Osteocyte (in vitro differentiated cells): Measurements from ENCODE around the gene TADA1. TPM values are rescaled to one million over a fixed set of nuclear protein-coding genes. Genes with fewer than 3 reads are reported as not detected.

Experiments used
- DNase-seq: peaks from one replicate; pipeline ENCODE4 v3.0.0; 2021; ENCODE audit warnings: mixed read lengths; ENCODE audit not compliant: unreplicated experiment; ENCODE audit errors: extremely low spot score
- H3K27ac Mint-ChIP-seq: one replicate; pipeline ENCODE4 v1.8.0; 2021; ENCODE audit warnings: mild to moderate bottlenecking, mixed read lengths; ENCODE audit not compliant: unreplicated experiment
- H3K27me3 Mint-ChIP-seq: one replicate; pipeline ENCODE4 v1.8.0; 2021; ENCODE audit warnings: mixed read lengths; ENCODE audit not compliant: unreplicated experiment
- H3K36me3 Mint-ChIP-seq: one replicate; pipeline ENCODE4 v1.8.0; 2021; ENCODE audit warnings: mixed read lengths; ENCODE audit not compliant: unreplicated experiment
- H3K4me1 Mint-ChIP-seq: one replicate; pipeline ENCODE4 v1.8.0; 2021; ENCODE audit warnings: mixed read lengths; ENCODE audit not compliant: unreplicated experiment
- H3K4me3 Mint-ChIP-seq: one replicate; pipeline ENCODE4 v1.8.0; 2021; ENCODE audit warnings: mild to moderate bottlenecking, moderate library complexity, mixed read lengths; ENCODE audit not compliant: unreplicated experiment
- H3K9me3 Mint-ChIP-seq: one replicate; pipeline ENCODE4 v1.8.0; 2021; ENCODE audit warnings: mixed read lengths; ENCODE audit not compliant: unreplicated experiment
- total RNA-seq: library from RNA; stranded (reverse); gene quantifications from 2 replicates; pipeline ENCODE4 v1.2.1, GENCODE V29; 2021
- TF ChIP-seq, protein P1 (sequence below): fragments of 200-600 bp; sonication (generic); IDR thresholded peaks from 2 replicates; pipeline ENCODE4 v1.5.0; 2021; ENCODE audit warnings: antibody characterized with exemption, mild to moderate bottlenecking, moderate library complexity

Gene TADA1
- total RNA-seq, 1 donor from 2014 or later: 9.8 TPM

- H3K4me3 Mint-ChIP-seq: no peak overlapping the region
- H3K4me1 Mint-ChIP-seq: peaks cover 2% of the 10 kb centered on the region
- no peak for DNase-seq
- TF ChIP-seq, protein P1, sequence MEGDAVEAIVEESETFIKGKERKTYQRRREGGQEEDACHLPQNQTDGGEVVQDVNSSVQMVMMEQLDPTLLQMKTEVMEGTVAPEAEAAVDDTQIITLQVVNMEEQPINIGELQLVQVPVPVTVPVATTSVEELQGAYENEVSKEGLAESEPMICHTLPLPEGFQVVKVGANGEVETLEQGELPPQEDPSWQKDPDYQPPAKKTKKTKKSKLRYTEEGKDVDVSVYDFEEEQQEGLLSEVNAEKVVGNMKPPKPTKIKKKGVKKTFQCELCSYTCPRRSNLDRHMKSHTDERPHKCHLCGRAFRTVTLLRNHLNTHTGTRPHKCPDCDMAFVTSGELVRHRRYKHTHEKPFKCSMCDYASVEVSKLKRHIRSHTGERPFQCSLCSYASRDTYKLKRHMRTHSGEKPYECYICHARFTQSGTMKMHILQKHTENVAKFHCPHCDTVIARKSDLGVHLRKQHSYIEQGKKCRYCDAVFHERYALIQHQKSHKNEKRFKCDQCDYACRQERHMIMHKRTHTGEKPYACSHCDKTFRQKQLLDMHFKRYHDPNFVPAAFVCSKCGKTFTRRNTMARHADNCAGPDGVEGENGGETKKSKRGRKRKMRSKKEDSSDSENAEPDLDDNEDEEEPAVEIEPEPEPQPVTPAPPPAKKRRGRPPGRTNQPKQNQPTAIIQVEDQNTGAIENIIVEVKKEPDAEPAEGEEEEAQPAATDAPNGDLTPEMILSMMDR: no peak
- no peak overlapping the region for H3K27ac Mint-ChIP-seq
- H3K9me3 Mint-ChIP-seq: peaks cover 4% of the 10 kb centered on the region
- peaks cover 36% of the 10 kb centered on the region for H3K27me3 Mint-ChIP-seq
- no peaks in the 10 kb centered on the region for H3K36me3 Mint-ChIP-seq
These were observed 30.6 kb upstream of the TADA1 start for GRCh38 chr1:166906647-166907046.

- no peaks in the 10 kb centered on the region for H3K9me3 Mint-ChIP-seq
- DNase-seq: no peak
- H3K36me3 Mint-ChIP-seq: no peaks in the 10 kb centered on the region
- H3K27me3 Mint-ChIP-seq: peaks cover 35% of the 10 kb centered on the region
- TF ChIP-seq, protein P1: no peak
- no peak overlapping the region for H3K27ac Mint-ChIP-seq
- H3K4me1 Mint-ChIP-seq: peaks cover 2% of the 10 kb centered on the region
- H3K4me3 Mint-ChIP-seq: no peak overlapping the region
These were observed 29.8 kb upstream of the TADA1 start for GRCh38 chr1:166905900-166906299.

DNA sequence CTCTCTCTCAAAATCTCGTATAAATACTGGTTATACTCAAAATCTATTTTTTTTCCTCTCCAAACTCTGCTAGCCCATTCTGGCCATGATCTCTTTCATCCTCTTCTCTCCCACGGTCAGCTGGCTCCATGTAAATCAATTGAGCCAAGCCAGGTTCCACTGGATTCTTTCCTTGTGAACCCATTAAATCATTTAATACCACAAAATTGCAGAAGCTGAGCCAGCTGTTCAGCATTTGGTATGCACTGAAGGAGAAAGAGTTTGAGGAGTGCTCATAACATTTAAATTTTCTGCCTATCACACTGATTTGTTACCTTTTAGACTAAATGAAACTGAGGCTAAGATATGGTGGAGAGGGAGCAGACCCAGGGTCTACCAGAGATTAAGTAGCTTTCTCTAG lies 29.1 kb upstream of the TADA1 start:
- TF ChIP-seq, protein P1: no peak
- H3K27me3 Mint-ChIP-seq: peaks cover 43% of the 10 kb centered on the region
- H3K36me3 Mint-ChIP-seq: no peaks in the 10 kb centered on the region
- H3K4me3 Mint-ChIP-seq: no peak overlapping the region
- H3K4me1 Mint-ChIP-seq: peaks cover 2% of the 10 kb centered on the region
- no peak for DNase-seq
- no peak overlapping the region for H3K27ac Mint-ChIP-seq
- no peaks in the 10 kb centered on the region for H3K9me3 Mint-ChIP-seq

DNA sequence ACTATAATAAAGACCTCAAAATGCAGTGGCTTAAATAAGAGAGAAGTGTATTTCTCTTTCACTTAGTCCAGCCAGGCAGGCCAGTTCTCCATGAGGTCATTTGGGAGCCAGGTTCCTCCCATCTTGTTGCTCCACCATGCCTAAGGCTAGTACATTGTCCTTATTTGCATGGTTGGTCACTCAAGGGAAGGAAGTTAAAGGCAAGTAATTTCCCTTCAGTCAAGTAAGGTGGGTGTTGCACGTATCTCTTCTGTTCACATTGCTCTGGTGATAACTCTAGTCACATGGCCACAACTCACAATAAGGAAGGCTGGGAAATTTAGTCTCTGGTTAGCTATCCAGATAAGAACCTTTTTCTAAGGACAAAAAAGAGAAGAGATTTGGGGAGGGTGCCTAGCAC lies 27.2 kb upstream of the TADA1 start:
- Mint-ChIP-seq H3K9me3 (no peaks in the 10 kb centered on the region), H3K4me1 (peaks cover 2% of the 10 kb centered on the region), H3K27ac (no peak overlapping the region), H3K36me3 (no peaks in the 10 kb centered on the region), H3K4me3 (no peak overlapping the region), H3K27me3 (peaks cover 46% of the 10 kb centered on the region)
- no peak for DNase-seq
- TF ChIP-seq, protein P1: no peak

GRCh38 chr1:166902279-166902678 lies 26.2 kb upstream of the TADA1 start:
- TF ChIP-seq, protein P1: no peak
- no peak for DNase-seq
- H3K4me1 Mint-ChIP-seq: peaks cover 2% of the 10 kb centered on the region

More at GRCh38 chr1:166902279-166902678, 26.2 kb upstream of the TADA1 start:
- H3K27ac Mint-ChIP-seq: no peak overlapping the region
- no peaks in the 10 kb centered on the region for H3K36me3 Mint-ChIP-seq
- no peak overlapping the region for H3K4me3 Mint-ChIP-seq
- H3K27me3 Mint-ChIP-seq: peaks cover 43% of the 10 kb centered on the region
- no peaks in the 10 kb centered on the region for H3K9me3 Mint-ChIP-seq
